IPS-18a (cell line): ENCODE results near the gene ACSL1.
A peak's percentile ranks its signal among the peaks of the same experiment; 100 is the strongest.

Experiments used
- H3K27ac ChIP-seq: one replicate; pipeline ENCODE4 v1.5.1; 2013; ENCODE audit warnings: low read length
- H3K27me3 ChIP-seq: one replicate; pipeline ENCODE4 v1.6.1; 2013; ENCODE audit warnings: mild to moderate bottlenecking, low read length; ENCODE audit not compliant: control insufficient read depth, insufficient read depth
- H3K36me3 ChIP-seq: one replicate; pipeline ENCODE4 v1.6.1; 2013; ENCODE audit warnings: low read depth, low read length; ENCODE audit not compliant: control insufficient read depth
- H3K4me1 ChIP-seq: one replicate; pipeline ENCODE4 v1.6.1; 2013; ENCODE audit warnings: low read depth, low read length; ENCODE audit not compliant: control insufficient read depth
- H3K4me3 ChIP-seq: one replicate; pipeline ENCODE4 v1.5.1; 2013; ENCODE audit warnings: low read length
- H3K9ac ChIP-seq: one replicate; pipeline ENCODE4 v1.6.1; 2013; ENCODE audit warnings: mild to moderate bottlenecking, low read length, moderate library complexity
- H3K9me3 ChIP-seq: one replicate; pipeline ENCODE4 v1.6.1; 2013; ENCODE audit warnings: low read depth, low read length; ENCODE audit not compliant: control insufficient read depth

Gene ACSL1

GRCh38 chr4:184825896-184826690 is at the start of gene ACSL1:
TSS of gene ACSL1 (minus strand) at chr4:184825968. CDS start at chr4:184803514, 22,454 bp downstream.
- Histone ChIP-seq H3K4me1 (no peaks in the 10 kb centered on the region), H3K9ac (no peak within 1 kb of the TSS), H3K27ac (no peak within 1 kb of the TSS)

GRCh38 chr4:184873054-184873453 is 47.3 kb upstream of the ACSL1 start:
- H3K36me3 ChIP-seq, result no peaks in the 10 kb centered on the region
- no peaks in the 10 kb centered on the region for H3K27me3 ChIP-seq
- no peaks in the 10 kb centered on the region for H3K9me3 ChIP-seq
- no peak overlapping the region for H3K27ac ChIP-seq
- H3K4me3 ChIP-seq, result no peak overlapping the region
- no peak overlapping the region for H3K9ac ChIP-seq
- H3K4me1 ChIP-seq, result no peaks in the 10 kb centered on the region

More at GRCh38 chr4:184825896-184826690, at the start of gene ACSL1:
- Histone ChIP-seq H3K9me3 (no peaks in the 10 kb centered on the region), H3K27me3 (peaks cover 57% of the 10 kb centered on the region), H3K36me3 (no peaks in the 10 kb centered on the region), H3K4me3 (peak within 1 kb of the TSS; percentile 67)

GRCh38 chr4:184870718-184871117 is 45.0 kb upstream of the ACSL1 start:
- Histone ChIP-seq H3K27ac (no peak overlapping the region), H3K9ac (no peak overlapping the region), H3K4me3 (no peak overlapping the region), H3K27me3 (no peaks in the 10 kb centered on the region), H3K36me3 (no peaks in the 10 kb centered on the region), H3K9me3 (no peaks in the 10 kb centered on the region), H3K4me1 (no peaks in the 10 kb centered on the region)

- H3K4me1 ChIP-seq, result no peaks in the 10 kb centered on the region
- H3K4me3 ChIP-seq, result no peak overlapping the region
- H3K9me3 ChIP-seq, result no peaks in the 10 kb centered on the region
- H3K27ac ChIP-seq, result no peak overlapping the region
- no peak overlapping the region for H3K9ac ChIP-seq
- no peaks in the 10 kb centered on the region for H3K36me3 ChIP-seq
- no peaks in the 10 kb centered on the region for H3K27me3 ChIP-seq
Observed at GRCh38 chr4:184868623-184869022, 42.9 kb upstream of the ACSL1 start.

GRCh38 chr4:184863916-184864315 is 38.1 kb upstream of the ACSL1 start:
- Histone ChIP-seq H3K27me3 (no peaks in the 10 kb centered on the region), H3K4me3 (no peak overlapping the region), H3K36me3 (no peaks in the 10 kb centered on the region), H3K4me1 (no peaks in the 10 kb centered on the region), H3K9ac (no peak overlapping the region), H3K27ac (no peak overlapping the region), H3K9me3 (no peaks in the 10 kb centered on the region)

GRCh38 chr4:184861047-184861446 is 35.3 kb upstream of the ACSL1 start:
- Histone ChIP-seq H3K9me3 (no peaks in the 10 kb centered on the region), H3K4me3 (no peak overlapping the region), H3K36me3 (no peaks in the 10 kb centered on the region), H3K4me1 (no peaks in the 10 kb centered on the region), H3K27me3 (no peaks in the 10 kb centered on the region), H3K27ac (no peak overlapping the region), H3K9ac (no peak overlapping the region)

GRCh38 chr4:184860018-184860779 is 34.4 kb upstream of the ACSL1 start:
- no peak overlapping the region for H3K9ac ChIP-seq
- H3K4me1 ChIP-seq, result no peaks in the 10 kb centered on the region
- no peaks in the 10 kb centered on the region for H3K9me3 ChIP-seq
- H3K27me3 ChIP-seq, result no peaks in the 10 kb centered on the region
- no peaks in the 10 kb centered on the region for H3K36me3 ChIP-seq
- no peak overlapping the region for H3K4me3 ChIP-seq
- no peak overlapping the region for H3K27ac ChIP-seq

- no peaks in the 10 kb centered on the region for H3K9me3 ChIP-seq
- H3K36me3 ChIP-seq, result no peaks in the 10 kb centered on the region
- no peak overlapping the region for H3K9ac ChIP-seq
- no peak overlapping the region for H3K27ac ChIP-seq
- H3K4me3 ChIP-seq, result no peak overlapping the region
- H3K4me1 ChIP-seq, result no peaks in the 10 kb centered on the region
- H3K27me3 ChIP-seq, result no peaks in the 10 kb centered on the region
Observed at GRCh38 chr4:184857441-184858121, 31.8 kb upstream of the ACSL1 start.

- Histone ChIP-seq H3K4me1 (no peaks in the 10 kb centered on the region), H3K9ac (no peak overlapping the region), H3K36me3 (no peaks in the 10 kb centered on the region), H3K27me3 (no peaks in the 10 kb centered on the region), H3K9me3 (no peaks in the 10 kb centered on the region), H3K4me3 (no peak overlapping the region), H3K27ac (no peak overlapping the region)
Observed at GRCh38 chr4:184856277-184856609, 30.5 kb upstream of the ACSL1 start.

- H3K4me1 ChIP-seq, result no peaks in the 10 kb centered on the region
- no peaks in the 10 kb centered on the region for H3K9me3 ChIP-seq
- no peaks in the 10 kb centered on the region for H3K36me3 ChIP-seq
- no peaks in the 10 kb centered on the region for H3K27me3 ChIP-seq
- no peak overlapping the region for H3K9ac ChIP-seq
- no peak overlapping the region for H3K4me3 ChIP-seq
- H3K27ac ChIP-seq, result no peak overlapping the region
Observed at GRCh38 chr4:184854673-184855072, 28.9 kb upstream of the ACSL1 start.

GRCh38 chr4:184853436-184853835 is 27.7 kb upstream of the ACSL1 start:
- H3K27ac ChIP-seq, result no peak overlapping the region
- H3K4me1 ChIP-seq, result no peaks in the 10 kb centered on the region
- no peaks in the 10 kb centered on the region for H3K27me3 ChIP-seq
- no peak overlapping the region for H3K4me3 ChIP-seq
- no peak overlapping the region for H3K9ac ChIP-seq
- no peaks in the 10 kb centered on the region for H3K36me3 ChIP-seq
- no peaks in the 10 kb centered on the region for H3K9me3 ChIP-seq
